Activated effector memory CD4-positive, alpha-beta T cell treated with anti-CD3 and anti-CD28 coated beads, Interleukin-2, amount 50 U/mL, for 16 hours (primary cell): ENCODE data around the gene OR1N1.
"Not testable (repeated sequence)": the region's sequence is repeated elsewhere in the genome, so short reads cannot be mapped to it uniquely, and the experiment has no call there.

Experiments used
- DNase-seq: peaks from one replicate; pipeline ENCODE4 v3.0.0-alpha.2; 2020

Gene OR1N1

GRCh38 chr9:122527193-122527592 lies at the start of gene OR1N1:
TSS of gene OR1N1 (minus strand) at chr9:122527293. CDS start at chr9:122527293, 0 bp downstream.
- no peak for DNase-seq

GRCh38 chr9:122572456-122572855 lies 45.4 kb upstream of the OR1N1 start:
- no peak for DNase-seq

- DNase-seq: no peak
These were observed 40.8 kb upstream of the OR1N1 start for GRCh38 chr9:122567901-122568300.

GRCh38 chr9:122562134-122562760 lies 35.2 kb upstream of the OR1N1 start:
- DNase-seq: no peak

- no peak for DNase-seq
These were observed 34.4 kb upstream of the OR1N1 start for GRCh38 chr9:122561446-122561845.

GRCh38 chr9:122552812-122553211 lies 25.7 kb upstream of the OR1N1 start, which contains the start of gene OR1N2:
TSS of gene OR1N2 (plus strand) at chr9:122553112. CDS start at chr9:122553212, 100 bp downstream.
- DNase-seq: no peak

- DNase-seq: no peak
These were observed 24.3 kb upstream of the OR1N1 start for GRCh38 chr9:122551371-122551770.

- DNase-seq: no peak
These were observed 19.1 kb upstream of the OR1N1 start for GRCh38 chr9:122546196-122546595.

- DNase-seq: no peak
These were observed 11.7 kb upstream of the OR1N1 start for GRCh38 chr9:122538757-122539156.

- DNase-seq: not testable (repeated sequence)
These were observed 10.0 kb upstream of the OR1N1 start for GRCh38 chr9:122537066-122537465.

- DNase-seq: no peak
These were observed 9.0 kb upstream of the OR1N1 start for GRCh38 chr9:122536134-122536533.

GRCh38 chr9:122531157-122531556 lies 4.1 kb upstream of the OR1N1 start:
- not testable (repeated sequence) for DNase-seq

GRCh38 chr9:122526602-122527001 lies 491 bp downstream of the OR1N1 start:
- no peak for DNase-seq

GRCh38 chr9:122519376-122519775 lies 7.7 kb downstream of the OR1N1 start:
- DNase-seq: no peak

GRCh38 chr9:122518841-122519240 lies 8.3 kb downstream of the OR1N1 start, which contains the start of gene OR1J4:
TSS of gene OR1J4 (plus strand) at chr9:122519141. CDS start at chr9:122519141, 0 bp downstream.
- DNase-seq: no peak

GRCh38 chr9:122518226-122518625 lies 8.9 kb downstream of the OR1N1 start:
- no peak for DNase-seq

- no peak for DNase-seq
These were observed 16.6 kb downstream of the OR1N1 start, which contains the start of gene OR1J2 for GRCh38 chr9:122510502-122510901. TSS of gene OR1J2 (plus strand) at chr9:122510802. CDS start at chr9:122510802, 0 bp downstream.

GRCh38 chr9:122506964-122507363 lies 20.1 kb downstream of the OR1N1 start:
- no peak for DNase-seq

- no peak for DNase-seq
These were observed 28.2 kb downstream of the OR1N1 start for GRCh38 chr9:122498883-122499288.

- no peak for DNase-seq
These were observed 48.0 kb downstream of the OR1N1 start for GRCh38 chr9:122479062-122479461.

- DNase-seq: no peak
These were observed 49.3 kb downstream of the OR1N1 start, which contains the start of gene OR1J1 for GRCh38 chr9:122477826-122478225. TSS of gene OR1J1 (minus strand) at chr9:122477926. CDS start at chr9:122477926, 0 bp downstream.

- DNase-seq: no peak
These were observed 49.7 kb downstream of the OR1N1 start for GRCh38 chr9:122477346-122477745.
